Endometrial microvascular endothelial cells (primary cell): ENCODE results near the gene SEPTIN5. TPM values are rescaled to one million over a fixed set of nuclear protein-coding genes. Genes with fewer than 3 reads are reported as not detected.
"Not testable (repeated sequence)": the region's sequence is repeated elsewhere in the genome, so short reads cannot be mapped to it uniquely, and the experiment has no call there.

Experiments used
- in situ Hi-C: cut with HindIII; loops from 2 replicates; pipeline ENCODE4 v1.10.0; 2017; ENCODE audit warnings: low sequenced_read_pairs, low pct_unique_long_range_greater_than_20kb; ENCODE audit errors: inconsistent ontology term
- total RNA-seq: library from RNA; depleted of rRNA; stranded (reverse); fragments of >200 nt; gene quantifications from one replicate; pipeline ENCODE4 v1.2.3, GENCODE V29; 2015; ENCODE audit errors: inconsistent ontology term

The SEPTIN5 gene
- 0.46 TPM for total RNA-seq

DNA sequence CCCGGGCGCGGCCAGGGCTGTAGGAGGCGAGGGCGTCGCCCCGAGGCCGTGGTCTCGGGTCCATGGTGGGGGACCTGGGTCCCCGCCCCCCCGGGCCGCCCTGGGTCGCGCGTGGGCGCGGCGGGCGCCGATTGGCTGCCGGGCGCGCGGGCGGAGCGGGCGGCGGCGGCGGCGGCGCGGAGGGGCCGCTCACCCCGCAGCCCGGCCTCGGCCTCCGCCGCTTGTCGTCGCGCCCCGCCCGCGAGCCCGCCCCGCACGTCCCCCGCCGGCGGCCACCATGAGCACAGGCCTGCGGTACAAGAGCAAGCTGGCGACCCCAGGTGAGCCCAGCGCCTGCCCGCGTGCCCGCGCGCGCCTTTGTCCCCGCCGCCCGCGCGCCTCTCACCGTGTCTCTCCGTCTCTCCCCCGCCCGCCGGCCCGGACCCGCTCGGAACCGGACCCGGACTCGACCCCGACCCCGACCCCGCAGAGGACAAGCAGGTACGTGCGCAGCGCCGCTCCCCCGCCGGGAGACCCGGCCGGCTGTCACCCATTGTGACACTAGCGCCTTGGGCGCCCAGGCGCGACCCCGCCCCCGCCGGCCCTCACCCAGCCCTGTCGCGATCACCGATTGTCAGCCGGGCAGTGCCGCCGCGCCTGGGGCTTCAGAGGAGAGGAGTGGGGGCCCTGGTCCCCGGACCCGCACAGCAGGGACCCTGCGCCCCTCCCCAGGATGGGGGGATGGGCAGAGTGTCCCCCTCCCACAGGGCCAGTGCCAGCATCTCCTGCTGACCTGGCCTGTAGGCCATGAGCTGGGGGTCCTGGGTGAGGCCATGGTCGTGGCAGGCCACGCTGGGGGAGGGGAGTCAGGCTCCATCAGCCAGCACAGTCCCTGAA lies at the start of gene SEPTIN5:
SEPTIN5 (plus strand) TSS at position 192 of the 876 bp plus-strand sequence; CDS start at position 278, 86 bp downstream.
- in situ Hi-C loops, result no loop called here

DNA sequence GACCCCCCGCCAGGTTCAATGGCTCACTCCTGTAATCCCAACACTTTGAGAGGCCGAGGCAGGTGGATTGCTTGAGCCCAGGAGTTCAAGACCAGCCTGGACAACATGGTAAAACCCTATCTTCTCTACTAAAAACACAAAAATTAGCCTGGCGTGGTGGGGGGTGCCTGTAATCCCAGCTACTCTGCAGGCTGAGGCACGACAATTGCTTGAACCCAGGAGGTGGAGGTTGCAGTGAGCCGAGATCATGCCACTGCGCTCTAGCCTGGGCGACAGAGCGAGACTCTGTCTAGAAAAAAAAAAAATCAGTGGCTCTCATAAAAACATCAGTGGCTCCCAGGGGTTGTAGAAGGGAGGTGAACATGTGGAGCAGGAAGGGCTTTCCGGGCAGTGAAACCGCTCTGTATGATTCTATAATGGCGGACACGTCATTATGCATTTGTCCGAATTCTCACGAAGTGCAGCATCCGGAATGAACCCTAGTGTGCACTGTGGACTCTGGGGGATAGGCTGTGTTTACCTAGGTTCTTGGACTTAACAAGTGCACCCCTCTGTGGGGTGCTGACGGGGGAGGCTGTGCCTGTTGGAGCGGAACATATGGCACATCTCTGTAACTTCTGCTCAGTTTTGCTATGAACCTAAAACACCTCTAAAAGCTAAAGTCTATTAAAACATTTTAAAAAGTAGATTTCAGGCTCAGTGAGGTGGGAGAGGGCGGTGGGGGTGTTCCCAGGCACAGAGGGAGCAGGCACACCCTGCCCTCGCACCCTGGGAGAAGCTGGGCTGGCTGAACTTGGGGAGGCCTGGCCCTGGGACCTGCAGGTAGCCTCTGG lies 49.1 kb upstream of the SEPTIN5 start:
- in situ Hi-C loops, result no loop called here

DNA sequence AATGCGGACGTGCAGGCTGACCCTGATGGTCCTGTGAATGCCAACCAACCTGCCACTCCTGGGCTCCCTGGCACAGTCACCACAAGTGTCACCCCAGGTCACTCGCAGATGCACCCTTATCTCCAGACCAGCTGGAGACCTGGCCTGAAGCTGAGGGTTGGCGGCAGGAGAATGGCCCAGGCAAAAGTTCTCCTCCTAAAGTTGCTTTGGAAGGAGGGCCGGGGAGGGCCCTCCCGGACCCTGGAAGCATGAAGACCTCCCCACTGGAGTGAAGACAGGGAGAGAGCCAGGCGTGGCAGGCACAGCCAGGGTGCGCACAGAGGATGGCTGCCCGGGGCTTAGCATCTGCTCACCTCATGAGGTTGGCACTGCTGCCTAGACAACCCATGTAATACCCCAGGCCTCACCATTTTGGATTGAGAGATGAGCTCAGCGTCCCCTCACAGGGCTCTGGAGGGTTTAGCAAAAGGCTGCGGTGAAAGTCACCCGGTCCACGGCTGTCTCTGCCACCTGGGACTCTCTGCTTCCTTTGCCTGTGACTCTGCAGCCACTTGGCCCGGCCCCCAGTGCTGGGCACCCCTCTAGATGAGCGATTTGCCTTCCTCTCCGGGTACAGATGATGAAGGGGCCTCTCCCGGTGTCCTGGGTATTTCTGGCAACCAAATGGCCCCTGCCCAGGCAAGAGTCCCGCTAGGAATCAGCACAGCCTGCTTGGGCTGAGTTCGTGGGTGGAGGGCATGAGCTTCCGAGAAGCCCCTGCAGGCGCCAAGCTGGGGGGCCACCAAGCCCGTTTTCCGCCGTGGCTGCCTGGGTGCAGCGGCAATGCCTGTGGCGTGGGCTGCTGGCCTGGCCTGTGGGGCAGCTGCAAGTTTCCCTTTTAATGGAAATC lies 48.3 kb upstream of the SEPTIN5 start:
- in situ Hi-C loops, result no loop called here

DNA sequence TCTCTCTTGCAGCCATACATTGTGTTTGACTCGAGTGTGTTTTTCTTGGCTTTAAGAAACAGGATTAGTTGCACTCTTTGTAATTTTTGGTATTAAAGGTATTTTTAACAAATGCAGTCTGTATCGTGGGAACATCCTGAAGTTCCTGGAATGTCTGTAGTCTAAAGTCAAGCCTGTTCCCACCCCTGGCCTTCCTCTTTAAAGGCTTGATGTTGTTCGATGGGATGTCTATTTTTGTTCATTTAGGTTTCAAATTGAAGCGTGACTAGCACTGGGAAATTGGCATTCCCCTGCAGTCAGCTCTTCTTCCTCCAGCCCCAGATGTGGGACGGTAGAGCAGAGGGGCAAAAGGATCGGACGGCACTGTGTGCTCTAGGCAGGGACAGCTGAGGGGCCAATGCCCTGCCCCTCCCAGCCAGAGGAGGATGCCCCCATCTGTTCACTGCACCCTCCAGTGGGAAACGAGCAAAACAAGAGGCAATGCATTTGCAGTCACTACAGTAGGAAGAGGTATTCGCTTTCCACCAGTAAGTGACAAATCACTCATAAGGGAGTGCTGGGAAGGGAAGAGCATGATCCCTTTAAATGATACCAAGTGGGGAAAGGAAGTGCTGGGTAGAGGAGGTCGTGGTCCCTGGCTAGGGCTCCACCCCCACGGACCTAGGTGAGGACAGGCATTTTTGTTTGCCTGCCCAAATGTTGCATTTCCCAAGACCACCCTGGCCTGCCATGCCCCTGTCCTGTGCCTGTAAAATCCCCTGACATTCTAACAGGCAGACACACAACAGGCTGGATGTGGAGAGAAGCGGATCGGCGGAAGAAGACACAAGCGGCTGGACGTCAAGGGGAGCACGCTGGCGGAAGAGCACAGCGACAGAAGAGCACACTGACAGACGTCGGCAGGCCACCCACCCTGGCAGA lies 47.4 kb upstream of the SEPTIN5 start:
- in situ Hi-C loops, result no loop called here

DNA sequence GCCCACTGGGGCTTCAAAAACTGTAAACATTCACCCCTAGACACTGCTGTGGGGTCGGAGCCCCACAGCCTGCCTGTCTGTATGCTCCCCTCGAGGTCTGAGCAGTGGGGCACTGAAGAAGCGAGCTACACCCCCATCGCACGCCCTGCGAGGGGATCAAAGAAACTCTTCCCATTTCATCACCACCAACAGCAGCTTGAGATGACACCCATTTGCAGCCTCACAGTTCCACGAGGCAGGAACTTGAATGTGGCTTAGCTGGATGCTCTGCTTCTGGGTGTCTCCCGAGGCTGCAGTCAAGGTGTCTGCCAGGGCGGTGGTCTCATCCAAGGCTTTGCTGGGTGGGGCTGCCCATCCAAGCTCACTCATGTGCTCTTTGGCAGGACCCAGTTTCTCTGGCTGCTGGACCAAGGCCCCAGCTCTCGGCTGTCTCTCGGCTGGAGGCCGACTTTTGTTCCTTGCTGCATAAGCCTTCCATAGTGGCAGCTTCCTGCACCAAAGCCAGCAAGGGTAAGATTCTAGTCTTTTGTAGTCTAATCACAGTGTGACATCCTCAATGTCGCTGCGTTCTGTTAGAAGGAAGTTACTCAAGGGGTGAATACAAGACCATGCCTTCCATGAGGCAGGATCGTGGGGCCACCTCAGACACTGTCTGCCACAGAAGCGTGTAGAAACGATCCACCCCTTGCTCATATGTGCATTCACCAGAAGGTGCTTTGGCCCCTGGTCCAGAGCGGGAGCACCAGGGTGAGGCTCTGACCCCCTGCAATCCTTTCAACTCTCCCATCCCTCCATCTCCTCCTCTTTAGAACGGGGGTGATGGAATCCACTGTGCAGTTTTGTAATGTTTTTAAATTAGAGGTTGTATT lies 46.2 kb upstream of the SEPTIN5 start:
- in situ Hi-C loops, result no loop called here

DNA sequence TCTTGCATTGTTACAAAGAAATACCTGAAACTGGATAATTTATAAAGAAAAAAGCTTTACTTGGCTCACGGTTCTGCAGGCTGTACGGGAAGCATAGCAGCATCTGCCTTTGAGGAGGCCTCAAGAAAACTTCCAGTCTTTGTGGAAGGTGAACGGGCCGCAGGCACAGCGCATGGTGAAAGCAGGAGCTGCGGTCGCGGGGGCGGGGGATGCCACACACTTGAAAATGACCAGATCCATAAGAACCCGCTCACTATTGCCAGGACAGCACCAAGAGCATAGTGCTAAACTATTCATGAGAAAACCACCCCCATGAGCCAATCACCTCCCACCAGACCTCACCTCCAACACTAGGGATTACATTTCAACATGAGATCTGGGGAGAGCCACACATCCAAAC lies 45.6 kb upstream of the SEPTIN5 start:
- in situ Hi-C loops, result no loop called here

DNA sequence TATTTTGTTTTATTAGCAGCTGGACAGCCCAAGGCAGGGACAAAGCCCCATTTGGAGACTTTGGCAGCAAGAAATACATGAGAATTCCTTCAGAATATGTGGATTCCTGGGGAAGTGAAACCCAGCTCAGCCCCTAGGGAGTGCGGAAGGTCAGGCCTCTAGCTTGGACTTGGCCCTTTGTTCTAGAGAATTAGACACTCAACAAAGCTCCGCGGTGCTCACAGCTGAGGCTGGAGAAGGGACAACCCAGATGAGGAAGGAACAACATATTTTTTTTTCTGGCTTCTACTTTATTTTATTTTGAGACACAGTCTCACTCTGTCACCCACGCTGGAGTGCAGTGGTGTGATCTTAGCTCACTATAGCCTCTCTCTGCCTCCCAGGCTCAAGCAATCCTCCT lies 44.7 kb upstream of the SEPTIN5 start:
- in situ Hi-C loops, result no loop called here

DNA sequence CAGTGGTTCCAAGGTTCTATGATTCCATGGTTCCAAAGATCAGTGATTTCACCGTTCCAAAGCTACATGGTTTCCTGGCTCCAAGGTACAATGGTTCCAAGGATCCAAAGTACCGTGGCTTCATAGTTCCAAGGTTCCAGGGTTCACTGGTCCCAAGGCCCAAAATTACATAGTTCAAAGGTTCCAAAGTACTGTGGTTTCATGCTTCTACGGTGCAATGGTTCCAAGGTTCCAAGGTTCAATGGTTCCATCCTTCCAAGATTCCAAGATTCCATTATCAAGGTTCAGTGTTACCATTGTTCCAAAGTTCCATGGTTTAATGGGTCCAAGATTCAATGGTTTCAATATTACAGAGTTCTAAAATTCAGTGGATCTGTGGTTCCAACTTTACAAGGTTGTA lies 43.0 kb upstream of the SEPTIN5 start:
- in situ Hi-C loops, result no loop called here

DNA sequence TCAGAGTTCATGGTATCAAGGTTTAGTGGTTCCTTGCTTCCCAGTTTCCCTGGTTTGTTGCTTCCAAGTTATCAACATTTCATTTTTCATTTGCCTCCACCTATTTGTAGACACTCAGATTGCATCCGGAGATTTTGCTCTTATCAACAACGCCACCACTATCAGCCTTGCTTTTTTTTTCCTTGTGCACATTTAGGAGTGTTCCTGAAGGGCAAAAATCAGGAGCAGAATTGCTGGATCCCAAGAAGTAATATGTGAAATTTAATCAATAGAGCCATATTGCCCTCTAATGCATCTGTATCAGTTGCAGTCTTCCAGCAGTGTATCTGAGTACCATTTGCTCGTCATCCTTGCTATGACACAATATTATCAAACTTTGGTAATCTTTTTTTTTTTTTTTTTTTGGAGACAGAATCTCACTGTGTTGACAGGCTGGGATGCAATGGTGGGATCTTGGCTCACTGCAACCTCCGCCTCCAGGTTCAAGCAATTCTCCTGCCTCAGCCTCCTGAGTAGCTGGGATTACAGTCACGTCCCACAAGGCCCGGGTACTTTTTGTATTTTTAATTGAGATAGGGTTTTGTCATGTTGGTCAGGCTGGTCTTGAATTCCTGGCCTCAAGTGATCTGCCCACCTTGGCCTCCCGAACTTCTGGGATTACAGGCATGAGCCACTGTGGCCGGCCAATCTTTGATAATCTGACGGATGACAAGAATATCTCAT lies 42.1 kb upstream of the SEPTIN5 start:
- in situ Hi-C loops, result no loop called here

DNA sequence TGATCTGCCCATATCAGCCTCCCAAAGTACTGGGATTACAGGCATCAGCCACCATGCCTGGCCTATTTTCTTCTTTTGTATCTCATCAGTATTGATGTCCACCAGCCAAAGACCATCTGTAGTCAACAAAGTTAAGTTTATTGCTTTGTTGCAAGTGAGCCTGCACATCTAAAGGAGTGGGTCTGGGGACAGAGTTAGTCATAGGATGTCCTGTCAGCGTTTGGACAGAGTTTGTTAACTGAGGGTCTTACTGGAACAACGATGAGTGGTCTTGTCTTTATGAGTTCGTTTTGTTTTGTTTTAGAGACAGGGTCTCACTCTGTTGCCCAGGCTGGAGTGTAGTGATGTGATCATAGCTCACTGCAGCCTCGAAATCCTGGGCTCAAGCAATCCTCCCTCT lies 40.6 kb upstream of the SEPTIN5 start:
- in situ Hi-C loops, result no loop called here

DNA sequence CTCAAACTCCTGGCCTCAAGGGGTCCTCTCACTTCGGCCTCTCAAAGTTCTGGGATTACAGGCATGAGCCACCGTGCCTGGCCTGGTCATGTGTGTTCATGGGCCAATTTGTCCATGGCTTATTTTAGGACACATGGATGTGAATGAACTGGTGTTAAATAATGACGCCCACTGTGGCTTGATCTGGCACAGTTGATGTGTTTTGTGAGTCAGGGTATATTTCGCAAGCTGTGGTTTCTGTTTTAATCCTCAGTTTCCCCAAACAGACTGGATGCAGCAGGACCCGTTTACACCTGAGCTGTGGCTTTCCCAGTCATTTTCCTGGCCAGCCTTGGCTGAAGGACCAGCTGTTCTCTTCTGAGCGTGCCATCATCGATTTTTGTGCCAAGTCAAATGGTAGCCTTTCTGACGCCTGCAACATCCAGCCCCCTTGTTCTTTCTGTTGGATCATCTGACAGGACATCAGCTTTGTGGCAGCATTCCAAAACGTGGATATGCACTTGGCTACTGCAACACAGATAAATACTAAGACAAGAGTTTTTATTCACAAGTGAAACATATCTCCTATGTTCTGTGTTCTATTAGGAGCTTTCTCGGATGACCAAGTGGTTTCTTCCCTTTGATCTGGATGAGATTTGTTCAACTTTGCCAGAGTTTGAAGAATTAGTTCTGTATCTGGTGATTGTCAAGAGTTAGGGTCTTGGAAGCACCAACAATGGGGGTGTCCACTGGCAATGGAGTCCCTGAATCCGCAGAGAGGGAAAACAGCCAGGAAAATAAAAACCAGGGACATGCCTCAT lies 40.0 kb upstream of the SEPTIN5 start:
- in situ Hi-C loops, result no loop called here

DNA sequence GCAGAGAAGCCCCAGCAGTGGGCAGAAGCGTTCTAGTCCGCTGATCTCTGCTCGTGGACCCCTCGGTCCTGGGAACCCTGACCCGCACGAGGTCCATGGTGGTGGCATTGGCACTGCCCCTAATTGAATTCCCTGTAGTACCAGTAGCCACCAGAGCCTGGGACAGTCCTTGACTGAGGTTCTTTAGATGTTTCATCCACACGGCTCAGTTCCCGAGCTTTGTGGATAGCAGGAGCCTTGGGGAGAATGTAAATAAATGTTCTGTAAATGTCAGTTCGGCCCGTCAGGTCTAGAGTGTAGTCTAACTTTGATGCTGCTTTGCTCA lies 39.4 kb upstream of the SEPTIN5 start:
- in situ Hi-C loops, result no loop called here

DNA sequence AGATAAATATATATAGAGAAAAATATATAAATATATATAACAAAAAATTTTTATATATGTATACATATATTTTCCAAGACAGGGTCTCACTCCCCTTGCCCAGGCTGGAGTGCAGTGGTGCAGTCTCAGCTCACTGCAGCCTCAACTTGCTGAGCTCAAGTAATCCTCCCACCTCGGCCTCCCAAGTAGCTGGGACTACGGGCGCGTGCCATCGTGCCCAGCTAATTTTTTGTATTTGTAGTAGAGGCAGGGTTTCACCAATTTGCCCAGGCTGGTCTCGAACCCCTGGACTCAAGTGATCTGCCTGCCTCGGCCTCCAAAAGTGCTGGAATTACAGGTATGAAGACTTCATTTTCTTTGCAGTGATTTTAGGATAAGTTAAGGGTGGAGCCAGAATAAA lies 38.9 kb upstream of the SEPTIN5 start:
- in situ Hi-C loops, result no loop called here

DNA sequence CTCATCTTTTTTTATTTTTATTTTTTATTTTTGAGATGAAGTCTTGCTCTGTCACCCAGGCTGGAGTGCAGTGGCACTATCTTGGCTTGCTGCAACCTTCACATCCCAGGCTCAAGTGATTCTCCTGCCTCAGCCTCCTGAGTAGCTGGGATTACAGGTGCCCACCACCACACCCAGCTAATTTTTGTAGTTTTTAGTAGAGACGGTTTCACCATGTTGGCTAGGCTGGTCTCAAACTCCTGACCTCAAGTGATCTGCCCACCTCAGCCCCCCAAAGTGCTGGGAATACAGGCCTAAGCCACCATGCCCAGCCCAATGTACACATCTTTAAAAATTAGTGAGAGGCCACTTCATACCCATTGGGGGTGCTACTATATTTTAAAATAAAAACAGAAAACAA lies 37.9 kb upstream of the SEPTIN5 start:
- in situ Hi-C loops, result not testable (repeated sequence)

DNA sequence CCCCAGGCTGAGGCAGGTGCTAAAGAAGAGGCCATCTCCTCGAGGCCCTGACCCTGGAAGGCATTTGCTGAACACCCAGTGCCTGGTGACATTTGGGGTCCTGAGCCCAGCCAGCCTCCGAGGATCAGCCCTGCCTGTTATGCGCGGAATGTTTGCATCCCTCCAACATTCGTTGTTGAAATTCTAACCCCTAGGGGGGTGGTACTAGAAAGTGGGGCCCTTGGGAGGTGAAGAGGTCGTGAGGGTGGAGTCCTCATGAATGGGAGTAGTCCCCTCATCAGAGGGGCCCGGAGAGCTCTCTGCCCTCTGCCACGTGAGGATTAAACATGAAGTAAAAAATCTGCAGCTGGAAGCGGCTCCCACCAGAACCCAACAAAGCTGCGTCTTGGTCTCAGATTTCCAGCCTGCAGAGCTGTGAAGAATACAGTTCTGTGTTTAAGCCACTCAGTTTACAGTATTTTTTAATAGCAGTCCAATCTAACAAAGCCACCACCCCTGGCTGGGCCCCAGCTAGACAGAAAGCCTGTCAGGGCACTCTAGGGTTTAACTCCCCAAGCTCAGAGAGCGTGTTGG lies 35.3 kb upstream of the SEPTIN5 start:
- in situ Hi-C loops, result no loop called here
